ENCODE results near the gene ZNF146.
"Not testable (repeated sequence)": the region's sequence is repeated elsewhere in the genome, so short reads cannot be mapped to it uniquely, and the experiment has no call there.

The ZNF146 gene

GRCh38 chr19:36214386-36215275 lies at the start of gene ZNF146, which contains the start of gene ZNF565:
Gene ZNF146 (plus strand): TSS chr19:36215106. CDS start chr19:36236441, 21,335 bp downstream.
Gene ZNF565 (minus strand): TSS chr19:36214665. CDS start chr19:36201985, 12,680 bp downstream.
- DNase-seq: peak; percentile 99

- no peak for DNase-seq
Observed at GRCh38 chr19:36169084-36169760, 45.7 kb upstream of the ZNF146 start.

- no peak for DNase-seq
Observed at GRCh38 chr19:36172852-36173251, 42.1 kb upstream of the ZNF146 start.

- DNase-seq: not testable (repeated sequence)
Observed at GRCh38 chr19:36173846-36174245, 41.1 kb upstream of the ZNF146 start.

GRCh38 chr19:36179077-36179476 lies 35.8 kb upstream of the ZNF146 start:
- DNase-seq: not testable (repeated sequence)

GRCh38 chr19:36182612-36183244 lies 32.2 kb upstream of the ZNF146 start:
- DNase-seq: no peak

GRCh38 chr19:36183245-36183628 lies 31.7 kb upstream of the ZNF146 start:
- DNase-seq: no peak

- not testable (repeated sequence) for DNase-seq
Observed at GRCh38 chr19:36186722-36187121, 28.2 kb upstream of the ZNF146 start.

GRCh38 chr19:36196249-36196648 lies 18.7 kb upstream of the ZNF146 start:
- no peak for DNase-seq

GRCh38 chr19:36198119-36198518 lies 16.8 kb upstream of the ZNF146 start:
- no peak for DNase-seq

GRCh38 chr19:36201684-36202083 lies 13.2 kb upstream of the ZNF146 start:
- DNase-seq: no peak

GRCh38 chr19:36203293-36203692 lies 11.6 kb upstream of the ZNF146 start:
- no peak for DNase-seq

- no peak for DNase-seq
Observed at GRCh38 chr19:36207605-36208252, 7.2 kb upstream of the ZNF146 start.

- DNase-seq: no peak
Observed at GRCh38 chr19:36209372-36209771, 5.5 kb upstream of the ZNF146 start.

GRCh38 chr19:36210497-36210896 lies 4.4 kb upstream of the ZNF146 start:
- no peak for DNase-seq

- no peak for DNase-seq
Observed at GRCh38 chr19:36212895-36213294, 2.0 kb upstream of the ZNF146 start.

- DNase-seq: peak; percentile 64
Observed at GRCh38 chr19:36215276-36216123, 594 bp downstream of the ZNF146 start.

- no peak for DNase-seq
Observed at GRCh38 chr19:36221474-36221873, 6.6 kb downstream of the ZNF146 start.

GRCh38 chr19:36222503-36222902 lies 7.6 kb downstream of the ZNF146 start:
- DNase-seq: no peak

GRCh38 chr19:36225219-36225892 lies 10.4 kb downstream of the ZNF146 start:
- no peak for DNase-seq

GRCh38 chr19:36233626-36234025 lies 18.7 kb downstream of the ZNF146 start:
- DNase-seq: not testable (repeated sequence)
